Tibial nerve (tissue), 4 donors: ENCODE measurements around the gene CSNK1G1. TPM values are rescaled to one million over a fixed set of nuclear protein-coding genes. Genes with fewer than 3 reads are reported as not detected.
"Not testable (repeated sequence)": the region's sequence is repeated elsewhere in the genome, so short reads cannot be mapped to it uniquely, and the experiment has no call there.

ENCODE experiments used
- DNase-seq, 2 donors: peaks; one replicate each; pipeline ENCODE4 v3.0.0-alpha.2; 2019; ENCODE audit warnings: low spot score in 2 of 2
- H3K27ac ChIP-seq, 4 donors: fragments of 200-600 bp; sonication (generic) in 3 of 4; one replicate each; pipeline ENCODE4 v1.5.1; 2017 to 2019; ENCODE audit warnings: mild to moderate bottlenecking in 1 of 4
- H3K27me3 ChIP-seq, 2 donors: fragments of 200-600 bp; sonication (generic) in 1 of 2; one replicate each; pipeline versions ENCODE4 v1.5.1 to v1.6.0; 2017 to 2019
- H3K36me3 ChIP-seq, 3 donors: fragments of 200-600 bp; sonication (generic); one replicate each; pipeline ENCODE4 v1.5.1; 2018 to 2019
- H3K4me1 ChIP-seq, 4 donors: fragments of 200-600 bp; sonication (generic) in 3 of 4; one replicate each; pipeline ENCODE4 v1.5.1; 2017 to 2019
- H3K4me3 ChIP-seq, 4 donors: fragments of 200-600 bp; sonication (generic) in 3 of 4; one replicate each; pipeline ENCODE4 v1.5.1; 2017 to 2019; ENCODE audit warnings: mild to moderate bottlenecking in 1 of 4, moderate library complexity in 1 of 4
- H3K9me3 ChIP-seq, 4 donors: fragments of 200-600 bp; sonication (generic) in 3 of 4; one replicate each; pipeline ENCODE4 v1.5.1; 2017 to 2019
- EP300 ChIP-seq, 2 donors: sonication (generic); formaldehyde crosslinking; IDR thresholded peaks; one replicate each; pipeline ENCODE4 v1.6.1; 2017; ENCODE audit warnings: antibody characterized with exemption in 2 of 2, mild to moderate bottlenecking in 1 of 2
- POLR2A ChIP-seq, 2 donors: fragments of 450-650 bp; IDR thresholded peaks; one replicate each; pipeline ENCODE4 v1.6.1; 2017; ENCODE audit warnings: antibody characterized with exemption in 2 of 2, mild to moderate bottlenecking in 2 of 2, moderate library complexity in 2 of 2
- WGBS, 2 donors: methylation state at CpG; one replicate each; pipeline ENCODE4 v1.1.5; 2018; 5-methylcytosine and 5-hydroxymethylcytosine counted together
- total RNA-seq, 4 donors: library from RNA; depleted of rRNA; stranded (reverse); fragments of >200 nt; gene quantifications; one replicate each; pipeline ENCODE4 v1.1.0, GENCODE V29; 2016
- TF ChIP-seq, protein P1 (sequence below), 5 experiments: fragments of 200-600 bp in 3 of 5; fragments of 450-650 bp in 2 of 5; sonication (generic) in 3 of 5; IDR thresholded peaks; one replicate each; pipeline ENCODE4 v1.5.1; 2016 to 2019; ENCODE audit warnings: antibody characterized with exemption in 5 of 5, mild to moderate bottlenecking in 3 of 5, moderate library complexity in 2 of 5

Gene CSNK1G1
- total RNA-seq, 4 donors from 2014 or later: 20.5 to 25.8 (median 22.5) TPM

DNA sequence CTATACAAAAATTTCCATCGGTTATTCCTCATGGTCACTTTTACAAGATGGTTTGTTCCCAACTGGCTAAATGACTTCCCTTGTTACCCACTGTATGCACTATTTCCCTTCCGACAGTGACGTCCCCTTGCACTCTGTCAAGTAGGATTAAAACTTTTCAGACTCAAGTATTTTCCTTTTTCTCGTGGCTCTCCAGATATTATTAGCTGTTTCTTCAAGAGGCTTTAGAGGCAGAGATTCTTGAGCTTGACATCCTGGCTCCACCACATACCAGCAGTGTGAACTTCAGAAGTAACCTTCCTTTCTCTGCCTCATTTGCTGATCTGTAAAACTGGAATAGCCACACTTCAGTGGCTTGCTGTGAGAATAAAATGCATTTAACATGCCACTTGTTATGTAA is 14.0 kb downstream of the CSNK1G1 start:
- Histone ChIP-seq H3K4me1 (peaks cover 0 to 30% (median 2%) of the 10 kb centered on the region in 4 donors), H3K36me3 (peaks cover 0 to 18% (median 0%) of the 10 kb centered on the region in 3 donors), H3K9me3 (no peaks in the 10 kb centered on the region), H3K27me3 (no peaks in the 10 kb centered on the region), H3K27ac (no peak overlapping the region), H3K4me3 (no peak overlapping the region)
- TF ChIP-seq EP300 (IDR thresholded peaks at IDR 0.05): no peak
- TF ChIP-seq, protein P1, sequence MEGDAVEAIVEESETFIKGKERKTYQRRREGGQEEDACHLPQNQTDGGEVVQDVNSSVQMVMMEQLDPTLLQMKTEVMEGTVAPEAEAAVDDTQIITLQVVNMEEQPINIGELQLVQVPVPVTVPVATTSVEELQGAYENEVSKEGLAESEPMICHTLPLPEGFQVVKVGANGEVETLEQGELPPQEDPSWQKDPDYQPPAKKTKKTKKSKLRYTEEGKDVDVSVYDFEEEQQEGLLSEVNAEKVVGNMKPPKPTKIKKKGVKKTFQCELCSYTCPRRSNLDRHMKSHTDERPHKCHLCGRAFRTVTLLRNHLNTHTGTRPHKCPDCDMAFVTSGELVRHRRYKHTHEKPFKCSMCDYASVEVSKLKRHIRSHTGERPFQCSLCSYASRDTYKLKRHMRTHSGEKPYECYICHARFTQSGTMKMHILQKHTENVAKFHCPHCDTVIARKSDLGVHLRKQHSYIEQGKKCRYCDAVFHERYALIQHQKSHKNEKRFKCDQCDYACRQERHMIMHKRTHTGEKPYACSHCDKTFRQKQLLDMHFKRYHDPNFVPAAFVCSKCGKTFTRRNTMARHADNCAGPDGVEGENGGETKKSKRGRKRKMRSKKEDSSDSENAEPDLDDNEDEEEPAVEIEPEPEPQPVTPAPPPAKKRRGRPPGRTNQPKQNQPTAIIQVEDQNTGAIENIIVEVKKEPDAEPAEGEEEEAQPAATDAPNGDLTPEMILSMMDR (IDR thresholded peaks at IDR 0.05): no peak
- TF ChIP-seq POLR2A (IDR thresholded peaks at IDR 0.05): no peak
- 81 to 88% methylated on average over 4 of the region's 4 CpGs for WGBS, 2 donors
- no peak for DNase-seq

DNA sequence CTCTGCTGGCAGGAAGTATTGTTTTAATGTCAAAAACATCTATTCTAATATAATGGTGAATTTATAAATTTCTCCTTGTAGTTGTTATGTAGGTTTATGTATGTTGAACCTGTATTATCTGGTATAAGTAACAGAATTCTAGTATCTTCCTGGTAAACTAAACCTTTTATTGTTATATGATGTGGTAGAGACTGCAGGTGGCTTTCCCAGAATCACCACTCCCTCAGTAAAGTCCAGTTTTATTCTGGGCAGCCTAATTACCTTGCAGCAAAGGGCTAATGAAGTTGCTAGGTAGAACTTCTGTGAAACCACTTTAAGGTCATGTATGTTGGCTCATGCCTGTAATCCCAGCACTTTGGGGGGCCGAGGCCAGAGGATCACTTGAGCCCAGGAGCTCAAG is 15.6 kb downstream of the CSNK1G1 start:
- H3K9me3 ChIP-seq: no peaks in the 10 kb centered on the region
- H3K36me3 ChIP-seq: peaks cover 0 to 18% (median 0%) of the 10 kb centered on the region in 3 donors
- TF ChIP-seq POLR2A (IDR thresholded peaks at IDR 0.05) (no peak), EP300 (IDR thresholded peaks at IDR 0.05) (no peak)
- TF ChIP-seq, protein P1 (IDR thresholded peaks at IDR 0.05): no peak
- H3K27ac ChIP-seq: no peak overlapping the region
- 73 to 92% methylated on average over 1 of the region's 1 CpG for WGBS, 2 donors
- peaks cover 0 to 29% (median 2%) of the 10 kb centered on the region in 4 donors for H3K4me1 ChIP-seq
- H3K4me3 ChIP-seq: no peak overlapping the region
- no peaks in the 10 kb centered on the region for H3K27me3 ChIP-seq
- no peak for DNase-seq

DNA sequence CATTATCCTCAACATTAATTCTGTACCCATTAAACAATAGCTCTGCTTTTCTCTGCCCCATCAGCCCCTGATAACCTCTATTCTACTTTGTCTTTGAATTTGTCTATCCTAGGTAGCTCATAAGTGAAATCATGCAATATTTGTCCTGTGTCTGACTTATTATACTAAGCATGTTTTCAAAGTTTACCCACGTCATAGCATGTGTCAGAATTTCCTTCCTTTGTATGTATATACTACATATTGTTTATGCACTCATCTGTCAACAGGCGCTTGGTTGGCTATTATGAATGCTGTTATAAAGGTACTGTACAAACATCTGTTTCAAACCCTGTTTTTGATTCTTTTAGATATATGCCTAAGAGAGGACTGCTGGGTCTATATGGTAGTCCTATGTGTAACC is 18.2 kb downstream of the CSNK1G1 start:
- H3K4me3 ChIP-seq: no peak overlapping the region
- TF ChIP-seq, protein P1 (IDR thresholded peaks at IDR 0.05): no peak
- TF ChIP-seq POLR2A (IDR thresholded peaks at IDR 0.05) (no peak), EP300 (IDR thresholded peaks at IDR 0.05) (no peak)
- DNase-seq: no peak
- H3K36me3 ChIP-seq: peaks cover 0 to 22% (median 0%) of the 10 kb centered on the region in 3 donors
- no peaks in the 10 kb centered on the region for H3K9me3 ChIP-seq
- peaks cover 0 to 4% (median 0%) of the 10 kb centered on the region in 4 donors for H3K4me1 ChIP-seq
- WGBS, 2 donors: 88 to 90% methylated on average over 2 of the region's 2 CpGs
- H3K27ac ChIP-seq: no peak overlapping the region
- H3K27me3 ChIP-seq: no peaks in the 10 kb centered on the region

DNA sequence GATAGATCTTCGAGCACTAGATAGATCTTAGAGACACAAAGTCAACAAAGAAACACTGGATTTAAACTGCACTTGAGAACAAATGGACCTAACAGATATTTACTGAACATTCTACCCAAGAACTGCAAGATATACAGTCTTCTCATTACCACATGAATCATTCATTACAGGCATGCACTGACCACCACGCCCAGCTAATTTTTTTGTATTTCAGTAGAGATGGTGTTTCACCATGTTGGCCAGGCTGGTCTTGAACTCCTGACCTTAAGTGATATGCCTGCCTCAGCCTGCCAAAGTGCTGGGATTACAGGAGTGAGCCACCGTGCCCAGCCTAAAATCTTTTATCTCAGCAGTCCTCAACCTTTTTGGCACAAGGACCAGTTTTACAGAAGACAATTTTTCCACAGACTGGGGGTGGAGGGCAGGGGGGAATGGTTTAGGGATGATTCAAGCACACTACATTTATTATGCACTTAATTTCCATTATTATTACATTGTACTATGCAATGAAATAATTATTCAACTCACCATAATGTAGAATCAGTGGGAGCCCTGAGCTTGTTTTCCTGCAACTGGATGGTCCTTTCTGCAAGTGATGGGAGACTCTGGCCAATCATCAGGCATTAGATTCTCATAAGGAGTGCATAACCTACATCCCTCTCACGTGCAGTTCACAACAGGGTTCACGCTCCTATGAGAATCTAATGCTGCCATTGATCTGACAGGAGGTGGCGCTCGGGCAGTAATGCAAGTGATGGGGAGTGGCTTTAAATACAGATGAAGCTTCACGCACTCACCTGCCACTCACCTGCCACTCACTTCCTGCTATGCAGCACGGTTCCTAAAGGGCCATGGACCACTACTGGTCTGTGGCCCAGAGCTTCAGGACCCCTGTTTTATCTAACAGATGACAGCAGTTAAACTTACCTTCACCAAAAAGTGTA is 21.7 kb downstream of the CSNK1G1 start:
- no peak for DNase-seq
- 84 to 88% methylated on average over 9 of the region's 9 CpGs for WGBS, 2 donors
- H3K27me3 ChIP-seq: no peaks in the 10 kb centered on the region
- no peak overlapping the region for H3K27ac ChIP-seq
- H3K36me3 ChIP-seq: peaks cover 0 to 10% (median 0%) of the 10 kb centered on the region in 3 donors
- TF ChIP-seq, protein P1 (IDR thresholded peaks at IDR 0.05): no peak
- no peak for TF ChIP-seq POLR2A (IDR thresholded peaks at IDR 0.05)
- no peak for TF ChIP-seq EP300 (IDR thresholded peaks at IDR 0.05)
- no peaks in the 10 kb centered on the region for H3K9me3 ChIP-seq
- H3K4me3 ChIP-seq: no peak overlapping the region
- H3K4me1 ChIP-seq: no peaks in the 10 kb centered on the region

DNA sequence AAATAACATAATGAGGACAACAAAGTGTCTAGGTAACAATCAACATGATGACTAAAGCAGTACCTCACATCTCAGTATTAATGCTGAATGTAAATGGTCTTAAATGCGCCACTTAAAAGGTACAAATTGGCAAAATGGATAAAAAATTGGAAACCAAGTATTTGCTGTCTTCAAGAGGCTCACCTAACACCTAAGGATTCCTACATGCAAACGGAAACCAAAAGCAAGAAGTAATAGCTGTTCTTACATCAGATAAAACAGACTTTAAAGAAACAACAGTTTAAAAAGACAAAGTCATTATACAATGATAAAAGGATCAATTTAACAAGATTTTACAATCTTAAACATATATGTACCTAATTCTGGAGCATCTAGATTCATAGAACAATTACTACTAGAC is 22.5 kb downstream of the CSNK1G1 start:
- WGBS, 2 donors: 92 to 94% methylated on average over 2 of the region's 2 CpGs
- TF ChIP-seq EP300 (IDR thresholded peaks at IDR 0.05): no peak
- TF ChIP-seq POLR2A (IDR thresholded peaks at IDR 0.05): no peak
- TF ChIP-seq, protein P1 (IDR thresholded peaks at IDR 0.05): no peak
- H3K27ac ChIP-seq: no peak overlapping the region
- no peaks in the 10 kb centered on the region for H3K4me1 ChIP-seq
- no peak for DNase-seq
- no peaks in the 10 kb centered on the region for H3K27me3 ChIP-seq
- H3K36me3 ChIP-seq: peaks cover 0 to 4% (median 0%) of the 10 kb centered on the region in 3 donors
- H3K9me3 ChIP-seq: no peaks in the 10 kb centered on the region
- H3K4me3 ChIP-seq: no peak overlapping the region

DNA sequence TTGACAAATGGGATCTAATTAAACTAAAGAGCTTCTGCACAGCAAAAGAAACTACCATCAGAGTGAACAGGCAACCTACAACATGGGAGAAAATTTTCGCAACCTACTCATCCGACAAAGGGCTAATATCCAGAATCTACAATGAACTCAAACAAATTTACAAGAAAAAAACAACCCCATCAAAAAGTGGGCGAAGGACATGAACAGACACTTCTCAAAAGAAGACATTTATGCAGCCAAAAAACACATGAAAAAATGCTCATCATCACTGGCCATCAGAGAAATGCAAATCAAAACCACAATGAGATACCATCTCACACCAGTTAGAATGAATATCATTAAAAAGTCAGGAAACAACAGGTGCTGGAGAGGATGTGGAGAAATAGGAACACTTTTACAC is 24.3 kb downstream of the CSNK1G1 start:
- H3K4me3 ChIP-seq, H3K9me3 ChIP-seq, DNase-seq, H3K27ac ChIP-seq, H3K36me3 ChIP-seq, H3K4me1 ChIP-seq, H3K27me3 ChIP-seq: not testable (repeated sequence)
- WGBS, 2 donors: 93% methylated on average over 2 of the region's 3 CpGs; no CpG with 5 or more reads in 1 of the 2 donors

DNA sequence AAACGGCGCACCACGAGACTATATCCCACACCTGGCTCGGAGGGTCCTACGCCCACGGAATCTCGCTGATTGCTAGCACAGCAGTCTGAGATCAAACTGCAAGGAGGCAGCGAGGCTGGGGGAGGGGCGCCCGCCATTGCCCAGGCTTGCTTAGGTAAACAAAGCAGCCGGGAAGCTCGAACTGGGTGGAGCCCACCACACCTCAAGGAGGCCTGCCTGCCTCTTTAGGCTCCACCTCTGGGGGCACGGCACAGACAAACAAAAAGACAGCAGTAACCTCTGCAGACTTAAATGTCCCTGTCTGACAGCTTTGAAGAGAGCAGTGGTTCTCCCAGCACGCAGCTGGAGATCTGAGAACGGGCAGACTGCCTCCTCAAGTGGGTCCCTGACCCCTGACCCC is 29.0 kb downstream of the CSNK1G1 start:
- DNase-seq, H3K27ac ChIP-seq, H3K27me3 ChIP-seq, H3K9me3 ChIP-seq, H3K4me1 ChIP-seq, H3K36me3 ChIP-seq, H3K4me3 ChIP-seq: not testable (repeated sequence)
- WGBS, 2 donors: 60 to 83% methylated on average over 1 to 7 of the region's 15 CpGs

DNA sequence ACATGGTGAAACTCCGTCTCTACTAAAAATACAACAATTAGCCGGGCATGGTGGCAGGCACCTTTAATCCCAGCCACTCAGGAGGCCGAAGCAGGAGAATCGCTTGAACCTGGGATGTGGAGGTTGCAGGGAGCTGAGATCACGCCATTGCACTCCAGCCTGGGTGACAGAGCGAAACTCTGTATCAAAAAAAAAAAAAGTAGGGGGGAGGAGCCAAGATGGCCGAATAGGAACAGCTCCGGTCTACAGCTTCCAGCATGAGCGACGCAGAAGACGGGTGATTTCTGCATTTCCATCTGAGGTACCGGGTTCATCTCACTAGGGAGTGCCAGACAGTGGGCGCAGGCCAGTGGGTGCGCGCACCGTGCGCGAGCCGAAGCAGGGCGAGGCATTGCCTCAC is 29.5 kb downstream of the CSNK1G1 start:
- H3K27me3 ChIP-seq, H3K27ac ChIP-seq, H3K4me3 ChIP-seq, H3K36me3 ChIP-seq, H3K4me1 ChIP-seq, H3K9me3 ChIP-seq, DNase-seq: not testable (repeated sequence)
- WGBS, 2 donors: 94 to 96% methylated on average over 10 of the region's 20 CpGs
